WTC11 (cell line): ENCODE data around the gene PCNX1.

ENCODE experiments used
- ATF1 ChIP-seq: sonication (generic); formaldehyde crosslinking; IDR thresholded peaks from 2 replicates; pipeline ENCODE4 v1.8.1; 2023; ENCODE audit warnings: mild to moderate bottlenecking, moderate library complexity, missing genetic modification reagents
- FOXJ3 ChIP-seq: sonication (generic); formaldehyde crosslinking; IDR thresholded peaks from 2 replicates; pipeline ENCODE4 v1.9.0; 2021; ENCODE audit warnings: missing genetic modification reagents, mild to moderate bottlenecking, borderline replicate concordance
- JUN ChIP-seq: sonication (generic); formaldehyde crosslinking; IDR thresholded peaks from 2 replicates; pipeline ENCODE4 v1.8.0; 2023; ENCODE audit warnings: mild to moderate bottlenecking, missing genetic modification reagents
- NR1H2 ChIP-seq: sonication (generic); formaldehyde crosslinking; IDR thresholded peaks from 2 replicates; pipeline ENCODE4 v1.9.0; 2021; ENCODE audit warnings: mild to moderate bottlenecking, moderate library complexity, missing genetic modification reagents
- NR3C1 ChIP-seq: sonication (generic); formaldehyde crosslinking; conservative IDR thresholded peaks from 2 replicates; pipeline ENCODE4 v1.8.1; 2023; ENCODE audit warnings: low read depth, mild to moderate bottlenecking, missing genetic modification reagents
- TEAD1 ChIP-seq: sonication (generic); formaldehyde crosslinking; IDR thresholded peaks from 2 replicates; pipeline ENCODE4 v1.8.0; 2022; ENCODE audit warnings: mild to moderate bottlenecking, missing genetic modification reagents
- TF ChIP-seq, protein P1 (sequence below): fragments of 200-600 bp; IDR thresholded peaks from 2 replicates; pipeline ENCODE4 v1.8.0; 2022; ENCODE audit warnings: antibody characterized with exemption
- TF ChIP-seq, protein P2 (sequence below): sonication (generic); formaldehyde crosslinking; IDR thresholded peaks from 2 replicates; pipeline ENCODE4 v1.8.1; 2023; ENCODE audit warnings: mild to moderate bottlenecking, missing genetic modification reagents, moderate library complexity

GRCh38 chr14:71060274-71060673 is 153.0 kb downstream of the PCNX1 start:
- TF ChIP-seq NR3C1 (no peak), ATF1 (CRISPR knock-in tag) (no peak), NR1H2 (no peak), TEAD1 (no peak), FOXJ3 (CRISPR knock-in tag) (no peak), JUN (CRISPR knock-in tag) (no peak)
- TF ChIP-seq, protein P1, sequence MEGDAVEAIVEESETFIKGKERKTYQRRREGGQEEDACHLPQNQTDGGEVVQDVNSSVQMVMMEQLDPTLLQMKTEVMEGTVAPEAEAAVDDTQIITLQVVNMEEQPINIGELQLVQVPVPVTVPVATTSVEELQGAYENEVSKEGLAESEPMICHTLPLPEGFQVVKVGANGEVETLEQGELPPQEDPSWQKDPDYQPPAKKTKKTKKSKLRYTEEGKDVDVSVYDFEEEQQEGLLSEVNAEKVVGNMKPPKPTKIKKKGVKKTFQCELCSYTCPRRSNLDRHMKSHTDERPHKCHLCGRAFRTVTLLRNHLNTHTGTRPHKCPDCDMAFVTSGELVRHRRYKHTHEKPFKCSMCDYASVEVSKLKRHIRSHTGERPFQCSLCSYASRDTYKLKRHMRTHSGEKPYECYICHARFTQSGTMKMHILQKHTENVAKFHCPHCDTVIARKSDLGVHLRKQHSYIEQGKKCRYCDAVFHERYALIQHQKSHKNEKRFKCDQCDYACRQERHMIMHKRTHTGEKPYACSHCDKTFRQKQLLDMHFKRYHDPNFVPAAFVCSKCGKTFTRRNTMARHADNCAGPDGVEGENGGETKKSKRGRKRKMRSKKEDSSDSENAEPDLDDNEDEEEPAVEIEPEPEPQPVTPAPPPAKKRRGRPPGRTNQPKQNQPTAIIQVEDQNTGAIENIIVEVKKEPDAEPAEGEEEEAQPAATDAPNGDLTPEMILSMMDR: no peak
- TF ChIP-seq, protein P2, sequence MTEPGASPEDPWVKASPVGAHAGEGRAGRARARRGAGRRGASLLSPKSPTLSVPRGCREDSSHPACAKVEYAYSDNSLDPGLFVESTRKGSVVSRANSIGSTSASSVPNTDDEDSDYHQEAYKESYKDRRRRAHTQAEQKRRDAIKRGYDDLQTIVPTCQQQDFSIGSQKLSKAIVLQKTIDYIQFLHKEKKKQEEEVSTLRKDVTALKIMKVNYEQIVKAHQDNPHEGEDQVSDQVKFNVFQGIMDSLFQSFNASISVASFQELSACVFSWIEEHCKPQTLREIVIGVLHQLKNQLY: no peak
